Cardiac muscle cell (in vitro differentiated cells and primary cell): ENCODE measurements around the gene RPS13. TPM values are rescaled to one million over a fixed set of nuclear protein-coding genes. Genes with fewer than 3 reads are reported as not detected.
"Not testable (repeated sequence)": the region's sequence is repeated elsewhere in the genome, so short reads cannot be mapped to it uniquely, and the experiment has no call there.

Experiments
- DNase-seq, 2 donors: peaks; one replicate each; pipeline versions ENCODE4 v3.0.0 to v3.0.0-alpha.2; 2010 to 2017; ENCODE audit warnings: low read depth in 1 of 2, low spot score in 1 of 2
- H3K27ac ChIP-seq: fragments of 200-600 bp; sonication (generic); 2 replicates; pipeline ENCODE4 v1.5.1; 2016
- H3K27me3 ChIP-seq: fragments of 200-600 bp; sonication (generic); 2 replicates; pipeline ENCODE4 v1.6.0; 2016; ENCODE audit warnings: control low read depth
- H3K36me3 ChIP-seq: fragments of 200-600 bp; sonication (generic); 2 replicates; pipeline ENCODE4 v1.5.1; 2016; ENCODE audit warnings: control low read depth
- H3K4me1 ChIP-seq: fragments of 200-600 bp; sonication (generic); 2 replicates; pipeline ENCODE4 v1.8.1; 2017; ENCODE audit warnings: low read depth, mild to moderate bottlenecking, mixed run types
- H3K4me3 ChIP-seq: fragments of 200-600 bp; sonication (generic); 2 replicates; pipeline ENCODE4 v1.5.1; 2016; ENCODE audit warnings: mild to moderate bottlenecking
- H3K9me3 ChIP-seq: fragments of 200-600 bp; sonication (generic); 2 replicates; pipeline ENCODE4 v1.5.1; 2017; ENCODE audit warnings: low read depth, mild to moderate bottlenecking, control low read depth
- CTCF ChIP-seq: IDR thresholded peaks from 2 replicates; pipeline ENCODE4 v1.5.1; 2012; ENCODE audit warnings: low read depth, mild to moderate bottlenecking, low read length
- polyA plus RNA-seq: library from polyadenylated mRNA; unstranded; fragments of >200 nt; fragmentation: Nextera tagmentation; extraction: Ambion mirVana; gene quantifications from 2 replicates; pipeline ENCODE4 v1.2.1, GENCODE V29; 2016
- total RNA-seq: library from RNA; depleted of rRNA; stranded (reverse); fragments of >200 nt; gene quantifications from 2 replicates; pipeline ENCODE4 v1.2.3, GENCODE V29; 2016

Gene RPS13
- total and polyA plus RNA-seq, 2 experiments from 2014 or later = 619 to 623 TPM

GRCh38 chr11:17075506-17075905 lies 2.0 kb downstream of the RPS13 start:
- H3K9me3 ChIP-seq = no peaks in the 10 kb centered on the region
- DNase-seq = no peak
- no peak overlapping the region for H3K27ac ChIP-seq
- H3K27me3 ChIP-seq = no peaks in the 10 kb centered on the region
- TF ChIP-seq CTCF = no peak
- peaks cover 7% of the 10 kb centered on the region for H3K4me1 ChIP-seq
- peaks cover 28% of the 10 kb centered on the region for H3K36me3 ChIP-seq
- no peak overlapping the region for H3K4me3 ChIP-seq

- no peak overlapping the region for H3K27ac ChIP-seq
- H3K4me3 ChIP-seq = no peak overlapping the region
- H3K4me1 ChIP-seq = peaks cover 7% of the 10 kb centered on the region
- no peaks in the 10 kb centered on the region for H3K9me3 ChIP-seq
- TF ChIP-seq CTCF = no peak
- no peaks in the 10 kb centered on the region for H3K27me3 ChIP-seq
- DNase-seq = no peak
- peaks cover 28% of the 10 kb centered on the region for H3K36me3 ChIP-seq
Observed at GRCh38 chr11:17073370-17074027, 4.0 kb downstream of the RPS13 start.

- Histone ChIP-seq H3K27ac (no peak overlapping the region), H3K9me3 (no peaks in the 10 kb centered on the region), H3K4me1 (no peaks in the 10 kb centered on the region), H3K27me3 (no peaks in the 10 kb centered on the region), H3K36me3 (no peaks in the 10 kb centered on the region), H3K4me3 (no peak overlapping the region)
- DNase-seq = no peak
- TF ChIP-seq CTCF = no peak
Observed at GRCh38 chr11:17067417-17067816, 10.1 kb downstream of the RPS13 start.

GRCh38 chr11:17066691-17067090 lies 10.8 kb downstream of the RPS13 start:
- no peaks in the 10 kb centered on the region for H3K27me3 ChIP-seq
- no peak overlapping the region for H3K27ac ChIP-seq
- H3K4me3 ChIP-seq = no peak overlapping the region
- no peak for TF ChIP-seq CTCF
- DNase-seq = no peak
- H3K9me3 ChIP-seq = no peaks in the 10 kb centered on the region
- H3K36me3 ChIP-seq = no peaks in the 10 kb centered on the region
- no peaks in the 10 kb centered on the region for H3K4me1 ChIP-seq

- no peaks in the 10 kb centered on the region for H3K36me3 ChIP-seq
- H3K4me3 ChIP-seq = no peak overlapping the region
- no peaks in the 10 kb centered on the region for H3K4me1 ChIP-seq
- no peaks in the 10 kb centered on the region for H3K9me3 ChIP-seq
- peak; percentile 71 for DNase-seq
- H3K27me3 ChIP-seq = no peaks in the 10 kb centered on the region
- TF ChIP-seq CTCF = peak; percentile 90
- H3K27ac ChIP-seq = no peak overlapping the region
Observed at GRCh38 chr11:17063171-17064002, 14.1 kb downstream of the RPS13 start.

- H3K36me3 ChIP-seq, H3K4me3 ChIP-seq, H3K27ac ChIP-seq, H3K4me1 ChIP-seq, H3K9me3 ChIP-seq, H3K27me3 ChIP-seq, DNase-seq: not testable (repeated sequence)
Observed at GRCh38 chr11:17051146-17051545, 26.3 kb downstream of the RPS13 start.

- H3K9me3 ChIP-seq, H3K4me1 ChIP-seq, H3K27ac ChIP-seq, H3K4me3 ChIP-seq, H3K36me3 ChIP-seq, H3K27me3 ChIP-seq, DNase-seq: not testable (repeated sequence)
Observed at GRCh38 chr11:17048491-17048890, 29.0 kb downstream of the RPS13 start.
